HTERT RPE-1 (cell line): Measurements from ENCODE around the gene B3GNT8.
"Not testable (repeated sequence)": the region's sequence is repeated elsewhere in the genome, so short reads cannot be mapped to it uniquely, and the experiment has no call there.

ENCODE experiments used
- in situ Hi-C: fragments of 300-500 bp; cut with MboI; formaldehyde crosslinking; loops from 4 replicates; pipeline ENCODE4 v1.14.3; 2020; ENCODE audit warnings: low sequenced_read_pairs

Gene B3GNT8

DNA sequence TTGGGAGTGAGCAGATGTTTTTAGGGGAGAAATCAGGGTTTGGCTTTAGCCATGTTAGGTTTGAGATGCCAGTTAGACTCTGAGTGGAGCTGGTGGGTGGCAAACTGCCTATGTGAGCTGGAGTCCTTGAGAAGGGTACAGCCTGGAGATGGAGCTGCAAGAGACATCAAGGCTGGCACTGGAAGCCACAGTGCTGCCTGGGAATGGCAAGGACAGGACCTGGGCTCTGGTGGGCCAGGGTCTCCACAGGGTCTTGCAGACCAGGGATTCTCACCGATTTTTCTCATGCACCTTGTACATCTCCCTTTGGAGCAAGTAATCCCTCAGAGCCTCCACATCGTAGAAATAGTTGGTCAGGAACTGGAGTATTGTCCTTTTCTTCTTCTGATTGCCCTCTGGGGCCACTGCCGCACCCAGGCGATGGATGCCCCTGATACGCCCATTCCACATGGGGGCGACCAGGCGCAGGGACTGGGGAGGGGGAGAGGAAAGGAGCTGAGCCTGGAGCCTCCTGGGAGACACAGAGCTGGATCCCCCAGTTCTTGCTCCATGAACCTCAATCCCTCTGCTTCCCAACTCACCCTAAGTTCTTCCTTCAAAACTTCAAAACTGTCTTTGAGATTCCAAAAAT lies 10.9 kb upstream of the B3GNT8 start:
- in situ Hi-C loops, result no loop called here

DNA sequence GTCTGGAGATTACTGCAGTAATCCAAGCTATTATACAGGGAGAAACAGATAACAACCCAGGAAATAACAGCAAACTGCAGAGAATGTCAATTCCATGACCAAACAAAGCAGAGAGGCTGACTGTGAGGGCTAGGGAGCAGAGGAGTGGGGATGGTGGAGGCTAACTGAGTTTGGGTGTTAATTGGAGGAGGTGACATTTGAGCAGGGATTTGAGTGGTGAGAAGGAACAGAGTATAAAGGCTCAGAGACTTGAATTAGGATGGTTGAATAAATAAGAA lies 9.4 kb upstream of the B3GNT8 start:
- in situ Hi-C loops, result no loop called here

DNA sequence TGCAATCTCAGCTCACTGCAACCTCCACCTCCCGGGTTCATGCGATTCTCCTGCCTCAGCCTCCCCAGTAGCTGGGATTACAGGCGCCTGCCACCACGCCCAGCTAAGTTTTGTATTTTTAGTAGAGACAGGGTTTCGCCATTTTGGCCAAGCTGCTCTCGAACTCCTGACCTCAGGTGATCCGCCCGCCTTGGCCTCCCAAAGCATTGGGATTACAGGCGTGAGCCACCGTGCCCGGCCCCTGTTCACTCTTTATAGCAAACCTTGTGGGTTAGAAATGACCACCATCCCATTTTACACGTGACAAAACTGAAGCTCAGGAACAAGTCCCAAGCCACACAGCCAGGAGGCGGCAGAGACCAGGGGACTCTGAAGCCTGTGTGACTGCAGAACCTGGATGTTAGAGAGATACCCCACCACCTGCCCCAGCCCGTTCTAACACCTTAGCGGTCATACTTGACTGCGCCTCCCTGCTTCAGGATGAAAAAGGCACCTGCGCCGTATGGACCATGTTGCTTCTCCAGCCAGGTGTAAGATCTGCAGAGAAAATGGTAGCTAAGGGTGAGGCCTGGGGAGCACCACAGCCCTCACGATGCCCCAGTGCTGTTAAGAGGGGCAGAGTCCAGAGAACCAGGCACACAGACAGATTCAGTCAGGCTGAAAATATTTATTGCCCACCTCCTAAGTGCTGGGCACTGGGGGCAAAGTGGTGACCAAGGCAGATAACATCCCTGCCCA lies 8.9 kb upstream of the B3GNT8 start:
- in situ Hi-C loops, result no loop called here

DNA sequence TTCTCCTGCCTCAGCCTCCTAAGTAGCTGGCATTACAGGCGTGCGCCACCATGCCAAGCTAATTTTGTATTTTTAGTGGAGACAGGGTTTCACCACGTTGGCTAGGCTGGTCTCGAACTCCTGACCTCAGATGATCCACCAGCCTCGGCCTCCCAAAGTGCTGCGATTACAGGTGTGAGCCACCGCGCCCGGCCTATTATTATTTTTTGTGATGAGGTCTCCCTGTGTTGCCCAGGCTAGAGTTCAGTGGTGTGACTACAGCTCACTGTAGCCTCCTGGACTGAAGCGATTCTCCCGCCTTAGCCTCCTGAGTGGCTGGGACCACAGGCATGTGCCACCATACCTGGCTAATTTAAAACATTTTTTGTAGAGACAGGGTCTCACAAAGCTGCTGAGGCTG lies 8.2 kb upstream of the B3GNT8 start:
- in situ Hi-C loops, result not testable (repeated sequence)

DNA sequence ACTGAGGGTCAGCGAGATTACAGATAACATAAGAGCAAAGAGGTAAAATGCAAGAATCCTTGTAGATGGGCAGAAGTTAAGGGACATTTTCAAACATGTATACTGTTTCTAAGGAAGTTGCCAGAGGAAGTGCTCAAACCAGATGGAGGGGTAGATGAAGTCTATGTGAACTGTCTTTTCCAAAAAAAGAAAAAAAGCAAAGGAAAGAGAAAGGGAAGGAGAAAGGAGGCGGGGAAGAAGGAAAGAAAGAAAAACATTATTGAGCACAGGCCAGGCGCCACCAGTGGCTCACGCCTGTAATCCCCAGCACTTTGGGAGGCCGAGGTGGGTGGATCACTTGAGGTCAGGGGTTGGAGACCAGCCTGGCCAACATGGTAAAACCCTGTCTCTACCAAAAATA lies 7.3 kb upstream of the B3GNT8 start:
- in situ Hi-C loops, result no loop called here

DNA sequence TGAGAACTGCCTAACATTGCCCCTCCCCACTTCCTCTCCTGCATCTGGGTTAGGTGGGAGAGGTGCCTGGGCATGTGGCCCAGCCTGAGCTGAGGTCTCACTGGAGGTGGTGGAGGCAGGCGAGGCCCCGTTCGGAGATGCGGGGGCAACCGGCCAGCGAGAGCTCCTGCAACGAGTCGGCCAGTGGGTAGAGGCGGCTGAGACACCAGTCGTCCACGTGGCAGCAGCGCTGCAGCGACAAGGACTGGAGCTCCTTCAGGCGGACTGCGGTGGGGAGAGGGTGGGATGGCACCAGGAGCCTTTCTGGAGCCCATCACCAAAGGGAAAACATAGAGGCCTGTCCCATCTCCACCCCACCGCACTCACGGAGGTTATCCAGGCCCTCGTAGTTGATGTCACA lies 6.0 kb upstream of the B3GNT8 start:
- in situ Hi-C loops, result no loop called here

DNA sequence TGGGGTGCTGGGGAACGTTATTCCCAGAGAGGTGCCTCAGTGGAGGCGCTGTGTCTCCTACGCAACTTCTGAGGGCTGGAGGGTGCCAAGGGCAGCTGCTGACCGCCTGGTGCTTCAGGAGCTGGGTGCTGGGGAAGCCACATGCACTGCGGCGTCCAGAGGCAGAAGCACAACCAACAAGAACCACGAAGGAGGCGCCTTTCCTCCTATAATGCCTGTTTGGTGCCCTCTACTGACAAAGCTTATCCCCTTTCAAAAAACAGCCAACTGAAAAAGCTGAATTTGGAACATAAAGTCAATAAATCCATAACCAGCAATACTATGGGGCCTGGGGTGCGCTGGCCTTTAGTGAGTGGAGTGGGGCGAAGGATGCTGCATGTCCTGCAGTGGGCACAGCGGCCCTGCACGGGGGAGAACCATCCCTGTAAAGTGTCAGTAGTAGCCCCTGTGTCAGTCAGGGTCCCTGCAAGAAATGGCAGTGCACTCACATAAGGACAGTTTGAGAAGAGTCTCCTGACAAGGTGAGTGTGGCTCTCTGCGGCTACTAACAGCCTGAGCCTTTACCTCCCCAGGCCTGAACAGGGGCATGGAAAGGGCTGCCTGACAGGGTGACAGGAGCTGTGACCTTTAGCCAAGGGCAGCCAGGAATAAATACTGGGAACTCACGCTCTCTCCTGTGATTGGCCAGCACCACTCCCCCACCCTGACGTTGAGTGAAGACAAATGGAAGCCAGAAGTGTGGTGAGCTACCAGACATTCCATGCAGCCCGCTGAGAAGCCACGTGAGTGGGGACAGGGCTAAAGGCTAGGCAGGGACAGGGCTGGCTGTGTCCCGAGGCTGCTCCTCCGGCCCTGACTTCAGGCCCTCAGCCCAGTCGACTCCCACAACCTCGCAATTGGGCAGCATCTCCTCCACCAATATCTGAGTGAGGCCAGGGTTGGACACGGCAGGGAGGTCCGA lies 4.5 kb upstream of the B3GNT8 start:
- in situ Hi-C loops, result no loop called here

DNA sequence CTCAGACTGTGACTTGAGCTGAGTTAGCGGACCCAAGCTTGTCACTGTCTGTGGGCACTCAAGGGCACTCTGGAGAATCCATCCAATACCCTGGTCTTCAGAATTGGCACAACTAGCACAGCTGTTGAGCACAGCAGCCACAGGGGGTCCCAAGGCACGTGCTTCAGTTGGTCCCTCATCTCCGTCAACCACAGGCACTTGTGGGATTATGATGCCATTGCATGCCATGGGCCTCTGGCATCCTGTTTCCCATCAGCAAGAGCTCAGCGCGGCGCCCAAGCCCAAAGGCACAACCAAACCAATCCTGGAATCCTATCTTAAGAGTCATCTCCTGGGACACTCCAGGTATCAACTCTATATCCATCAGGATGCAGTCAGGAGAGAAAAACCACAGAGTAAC lies 3.7 kb upstream of the B3GNT8 start:
- in situ Hi-C loops, result no loop called here

DNA sequence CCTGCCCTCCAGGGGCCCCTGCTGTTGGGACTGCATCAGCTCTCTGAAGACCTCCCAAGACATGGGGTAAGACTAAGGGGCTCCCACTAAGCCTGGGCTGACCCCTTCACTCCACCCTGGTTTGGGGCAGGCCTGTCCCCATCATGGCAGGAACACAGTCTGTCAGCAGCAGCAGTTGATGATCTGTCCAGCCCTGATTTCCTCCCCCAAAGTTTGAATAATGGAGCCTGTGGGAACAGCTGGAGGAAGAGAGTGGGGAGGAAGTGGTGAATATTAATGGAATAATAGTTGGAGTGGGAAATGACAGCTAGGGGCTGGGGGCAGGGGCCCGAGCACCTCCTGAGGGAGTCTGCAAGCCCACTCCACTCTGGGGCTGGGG lies 1.3 kb upstream of the B3GNT8 start:
- in situ Hi-C loops, result no loop called here

DNA sequence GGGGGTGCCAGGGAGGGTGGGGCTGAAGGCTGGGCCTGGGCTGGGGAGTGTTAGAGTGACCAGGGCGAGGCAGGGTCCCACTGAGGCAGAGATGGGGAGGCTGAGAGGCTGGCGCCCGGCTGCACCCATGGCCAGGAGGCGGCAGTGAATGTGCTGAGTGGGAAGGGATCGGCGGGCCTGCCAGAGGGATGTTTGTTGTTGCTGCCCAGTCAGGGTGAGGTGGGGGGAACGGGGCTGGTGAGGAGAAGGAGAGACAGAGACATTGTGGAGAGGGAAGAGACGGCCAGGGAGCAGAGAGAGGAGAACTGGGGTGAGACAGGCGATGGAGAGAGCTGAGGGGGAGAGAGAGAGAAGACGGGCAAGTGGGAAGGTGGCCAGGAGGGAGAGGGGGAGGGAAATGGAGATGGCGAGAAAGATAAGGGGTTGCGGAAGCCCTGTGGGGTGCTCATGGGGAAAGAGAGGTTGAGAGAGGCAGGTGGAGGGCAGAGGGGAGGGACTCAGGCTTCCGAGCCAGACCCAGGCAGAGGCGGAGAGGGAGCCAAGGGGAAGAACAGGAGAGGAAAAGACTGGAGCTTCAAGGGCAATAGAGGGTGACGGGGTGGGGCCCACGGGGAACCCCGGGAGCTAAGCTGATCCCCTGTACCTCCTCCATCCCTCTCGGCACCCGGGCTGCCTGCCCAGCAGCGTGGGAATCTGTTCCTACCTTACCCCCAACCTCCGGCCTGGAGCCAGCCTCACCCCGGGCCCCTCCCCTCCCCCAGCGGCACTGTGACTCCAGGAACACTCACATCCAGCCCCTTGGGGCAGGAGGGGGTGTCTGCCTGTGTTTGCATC lies 690 bp upstream of the B3GNT8 start:
- in situ Hi-C loops, result no loop called here

DNA sequence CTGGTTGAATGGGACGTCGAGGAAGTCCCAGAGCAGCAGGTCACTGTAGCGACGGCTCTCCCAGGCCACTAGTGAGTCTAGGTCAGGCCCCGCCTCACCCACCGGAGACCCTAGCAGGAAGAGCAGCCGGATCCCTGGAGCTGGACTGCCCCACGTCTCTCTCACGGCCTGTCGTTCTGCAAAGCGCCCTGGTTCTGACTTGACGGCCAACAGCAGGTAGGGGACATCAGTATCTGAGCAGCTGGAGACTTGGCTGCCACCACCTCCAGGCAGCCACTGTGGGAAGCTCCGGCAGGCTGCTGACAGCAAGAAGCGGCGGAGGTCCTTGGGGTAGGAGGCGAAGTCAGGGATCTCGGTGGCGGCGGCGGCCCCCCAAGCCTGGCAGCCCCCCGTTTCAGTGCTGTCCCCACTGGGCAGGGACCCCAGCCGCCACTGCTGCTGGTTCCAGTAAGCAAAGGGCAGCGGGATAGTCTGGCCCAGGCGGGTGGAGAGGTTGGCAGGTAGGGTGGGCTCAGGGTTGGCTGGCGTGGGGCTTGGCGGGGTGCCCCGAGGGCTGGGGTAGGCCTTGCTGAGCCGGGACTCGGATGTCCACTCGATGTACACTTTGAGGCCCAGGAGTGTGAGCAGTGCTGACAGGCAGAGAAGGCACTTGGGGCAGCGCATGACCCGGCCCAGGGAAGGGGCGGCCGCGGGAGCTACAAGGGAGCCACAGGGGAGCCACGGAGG lies 895 bp downstream of the B3GNT8 start:
- in situ Hi-C loops, result no loop called here

DNA sequence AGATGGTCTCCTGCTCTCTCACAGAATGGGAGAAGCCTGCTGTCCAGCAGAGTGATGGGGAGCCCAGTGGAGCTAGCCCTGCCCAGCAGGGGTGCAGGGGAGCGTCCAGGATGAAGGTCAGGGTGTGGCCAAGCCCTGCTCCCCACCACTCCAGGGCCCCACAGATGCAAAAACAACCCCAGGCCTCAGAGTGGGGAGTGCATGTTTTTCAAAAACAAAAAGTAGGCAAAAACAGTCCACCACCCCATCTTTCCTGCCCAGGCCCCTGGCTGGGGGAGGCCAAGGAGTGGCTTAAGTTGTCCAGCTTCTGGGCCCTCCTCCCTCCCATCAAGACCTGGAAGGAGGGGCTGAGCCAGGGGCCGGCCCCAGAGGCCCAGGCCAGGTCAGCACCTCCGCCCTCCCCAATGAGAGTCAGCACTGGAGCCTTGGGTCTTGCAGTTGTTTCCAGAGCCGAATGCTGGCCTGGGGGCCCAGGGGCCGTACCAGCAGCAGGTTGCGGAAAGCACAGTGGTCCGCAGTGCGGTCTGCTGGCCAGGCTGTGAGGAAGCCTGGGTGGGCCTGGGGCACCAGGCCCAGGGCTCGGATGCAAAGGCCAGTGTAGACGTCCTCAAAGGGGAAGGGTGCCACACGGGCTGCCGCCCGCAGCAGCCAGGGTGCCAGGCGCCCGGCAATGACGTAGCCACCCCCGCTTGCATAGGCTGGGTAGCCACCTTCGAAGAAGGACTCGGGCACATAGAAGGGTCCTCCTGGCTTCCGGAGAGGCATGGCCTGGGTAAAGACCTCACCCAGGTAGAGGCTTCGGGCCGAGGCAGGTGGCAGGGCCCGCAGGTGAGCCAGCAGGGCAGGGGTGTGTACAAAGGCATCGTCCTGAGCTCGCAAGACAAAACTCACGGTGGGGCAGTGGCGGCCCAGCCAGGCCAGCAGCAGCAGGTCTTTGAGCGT lies 1.7 kb downstream of the B3GNT8 start:
- in situ Hi-C loops, result no loop called here

DNA sequence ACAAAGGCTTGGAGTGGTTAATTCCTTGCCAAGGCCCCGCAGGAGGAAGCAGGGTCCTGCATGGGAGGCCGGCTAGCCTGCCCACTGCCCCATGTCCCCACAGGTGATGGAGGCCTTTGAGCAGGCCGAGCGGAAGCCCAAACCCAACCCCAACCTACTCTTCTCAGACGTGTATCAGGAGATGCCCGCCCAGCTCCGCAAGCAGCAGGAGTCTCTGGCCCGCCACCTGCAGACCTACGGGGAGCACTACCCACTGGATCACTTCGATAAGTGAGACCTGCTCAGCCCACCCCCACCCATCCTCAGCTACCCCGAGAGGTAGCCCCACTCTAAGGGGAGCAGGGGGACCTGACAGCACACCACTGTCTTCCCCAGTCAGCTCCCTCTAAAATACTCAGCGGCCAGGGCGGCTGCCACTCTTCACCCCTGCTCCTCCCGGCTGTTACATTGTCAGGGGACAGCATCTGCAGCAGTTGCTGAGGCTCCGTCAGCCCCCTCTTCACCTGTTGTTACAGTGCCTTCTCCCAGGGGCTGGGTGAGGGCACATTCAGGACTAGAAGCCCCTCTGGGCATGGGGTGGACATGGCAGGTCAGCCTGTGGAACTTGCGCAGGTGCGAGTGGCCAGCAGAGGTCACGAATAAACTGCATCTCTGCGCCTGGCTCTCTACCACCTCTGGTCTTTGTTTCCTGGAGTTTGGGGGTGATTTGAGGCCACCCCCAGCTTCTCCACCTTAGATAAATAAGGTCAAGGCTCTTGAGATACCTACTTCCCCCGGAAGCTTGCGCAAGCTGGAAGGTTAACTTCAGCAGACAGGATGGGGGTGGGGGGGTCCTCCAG lies 2.6 kb downstream of the B3GNT8 start:
- in situ Hi-C loops, result no loop called here

DNA sequence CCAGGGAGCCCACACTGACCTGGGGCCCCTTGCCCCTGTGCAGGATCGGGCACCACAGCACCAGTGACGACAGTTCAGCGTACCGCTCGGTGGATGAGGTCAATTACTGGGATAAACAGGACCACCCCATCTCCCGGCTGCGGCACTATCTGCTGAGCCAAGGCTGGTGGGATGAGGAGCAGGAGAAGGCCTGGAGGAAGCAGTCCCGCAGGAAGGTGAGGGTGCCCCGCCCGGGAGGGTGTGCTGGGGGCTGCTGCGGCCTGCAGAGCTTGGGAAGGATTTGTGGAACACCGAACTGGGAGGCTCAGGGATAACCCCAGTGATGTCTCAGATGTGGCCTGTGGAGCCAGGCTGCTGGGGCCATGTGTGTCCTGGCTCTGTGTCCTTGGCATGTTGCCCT lies 4.2 kb downstream of the B3GNT8 start:
- in situ Hi-C loops, result no loop called here

DNA sequence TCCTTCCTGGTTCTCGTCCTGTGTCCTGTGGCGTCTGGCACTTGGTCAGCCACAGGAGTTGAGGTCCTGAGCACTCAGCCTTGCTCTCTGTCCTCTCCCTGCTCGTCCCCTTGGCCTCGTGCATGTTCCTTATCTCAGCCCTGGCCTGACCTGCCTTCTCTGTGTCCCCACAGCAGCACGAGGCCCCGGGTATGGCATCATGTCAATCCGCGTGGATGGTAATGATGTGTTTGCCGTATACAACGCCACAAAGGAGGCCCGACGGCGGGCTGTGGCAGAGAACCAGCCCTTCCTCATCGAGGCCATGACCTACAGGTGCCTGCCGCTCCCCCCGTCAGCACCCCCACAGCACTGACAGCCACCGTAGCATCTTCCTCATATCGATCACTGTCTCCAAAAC lies 4.7 kb downstream of the B3GNT8 start:
- in situ Hi-C loops, result no loop called here

DNA sequence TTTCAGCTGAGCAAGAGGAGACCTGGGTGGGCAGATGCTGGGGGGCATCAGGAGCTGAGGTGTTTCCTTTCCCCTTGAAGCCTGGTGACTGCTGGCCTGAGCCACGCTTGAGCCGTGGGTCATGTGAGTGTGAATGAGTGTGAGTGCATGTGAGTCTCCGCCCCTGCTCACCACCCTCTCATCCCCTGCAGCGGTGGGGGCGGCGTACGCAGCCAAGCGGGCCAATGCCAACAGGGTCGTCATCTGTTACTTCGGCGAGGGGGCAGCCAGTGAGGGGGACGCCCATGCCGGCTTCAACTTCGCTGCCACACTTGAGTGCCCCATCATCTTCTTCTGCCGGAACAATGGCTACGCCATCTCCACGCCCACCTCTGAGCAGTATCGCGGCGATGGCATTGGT lies 5.2 kb downstream of the B3GNT8 start:
- in situ Hi-C loops, result no loop called here

DNA sequence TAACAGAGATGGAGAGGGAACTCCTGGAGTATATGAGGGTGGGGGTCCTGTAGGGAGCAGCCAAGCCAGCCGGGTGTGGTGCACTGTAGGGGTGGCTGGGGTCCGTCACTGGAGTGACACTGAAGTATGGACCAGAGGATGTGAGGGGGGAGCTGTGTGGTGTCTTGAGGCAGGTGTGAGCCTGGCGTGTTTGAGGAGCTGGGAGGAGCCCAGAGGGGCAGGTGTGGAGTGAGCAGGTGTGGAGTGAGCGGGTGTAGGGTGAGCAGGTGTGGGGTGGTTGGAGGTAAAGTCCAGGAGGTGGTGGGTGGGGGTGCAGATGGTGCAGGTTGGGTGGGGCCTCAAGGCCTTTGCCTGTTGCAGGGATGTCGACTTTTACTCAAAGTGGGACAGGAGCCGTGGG lies 5.9 kb downstream of the B3GNT8 start:
- in situ Hi-C loops, result no loop called here

DNA sequence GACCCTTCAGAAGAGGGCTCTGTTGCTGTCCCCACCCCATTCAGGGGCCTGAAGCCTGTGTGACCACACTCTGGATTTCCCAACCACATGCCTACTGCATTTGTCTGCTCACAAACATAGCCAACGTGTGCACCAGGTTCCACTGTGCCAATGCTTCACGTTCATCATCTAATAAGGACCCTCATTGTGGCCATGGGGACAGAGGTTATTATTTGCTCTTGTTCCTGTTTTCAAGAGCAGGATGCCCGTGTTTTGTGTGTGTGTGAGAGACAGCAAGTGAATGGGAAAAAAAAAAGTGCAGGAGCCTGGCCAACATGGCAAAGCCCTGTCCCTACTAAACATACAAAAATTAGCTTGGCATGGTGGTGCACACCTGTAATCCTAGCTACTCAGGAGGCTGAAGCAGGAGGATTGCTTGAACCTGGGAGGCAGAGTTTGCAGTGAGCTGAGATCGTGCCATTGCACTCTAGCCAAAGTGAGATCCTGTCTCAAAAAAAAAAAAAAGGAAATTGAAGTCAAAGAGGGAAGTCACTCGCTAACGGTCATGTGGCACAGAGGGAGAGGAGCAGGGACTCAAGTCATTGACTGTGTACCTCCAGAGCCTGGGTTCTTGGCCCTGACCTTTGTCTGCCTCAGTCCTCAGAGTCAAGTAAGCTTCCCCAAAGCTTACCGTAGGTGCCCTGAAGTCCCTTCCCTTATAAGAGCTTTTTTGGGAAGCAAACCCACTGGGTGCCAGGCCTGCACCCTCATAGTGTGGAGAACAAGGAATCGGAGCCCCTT lies 6.9 kb downstream of the B3GNT8 start:
- in situ Hi-C loops, result no loop called here
